GM12878 (cell line): ENCODE data around the gene CACNA1S. TPM values are rescaled to one million over a fixed set of nuclear protein-coding genes. Genes with fewer than 3 reads are reported as not detected.

ENCODE experiments used
- ATAC-seq: fragments of 200-7000 bp; cut with Tn5 transposase; 3 replicates; pipeline ENCODE4 v1.9.1; 2020; ENCODE audit warnings: mild to moderate bottlenecking, moderate library complexity
- BruUV-seq: library from RNA; stranded (reverse); fragments of 400-500 nt; replicated peaks from 2 replicates; lab custom pipeline; 2021; lab: Mats Ljungman, UMichigan
- CTCF ChIA-PET: fragments of 300-600 bp; sonication (Branson Sonifier 250); formaldehyde crosslinking; extraction: SDS; loops from one replicate; lab custom pipeline; 2021; ENCODE audit warnings: inconsistent platforms; lab: Yijun Ruan, JAX
- POLR2A ChIA-PET: fragments of 350-600 bp; formaldehyde crosslinking; extraction: SDS; loops from one replicate; lab custom pipeline; 2021; ENCODE audit warnings: inconsistent platforms; lab: Charles Lee
- RAD21 ChIA-PET: fragments of 300-600 bp; sonication (Branson Sonifier 250); formaldehyde crosslinking; loops from one replicate; lab custom pipeline; 2023; ENCODE audit warnings: antibody characterized with exemption; ENCODE audit not compliant: unreplicated experiment; lab: Charles Lee
- SMC1A ChIA-PET: fragments of 300-600 bp; sonication (Branson Sonifier 250); formaldehyde crosslinking; loops from one replicate; lab custom pipeline; 2023; ENCODE audit not compliant: unreplicated experiment, uncharacterized antibody; lab: Charles Lee
- DNase-seq: peaks from one replicate; pipeline ENCODE4 v3.0.0-alpha.2; 2011; ENCODE audit warnings: low read depth, low spot score
- FAIRE-seq: peaks from 3 replicates; lab custom pipeline; 2011; peaks lifted over from hg19 to GRCh38; lab: Jason Lieb, UNC
- H2AFZ ChIP-seq: 2 replicates; pipeline ENCODE4 v1.6.0; 2011; ENCODE audit warnings: low read depth, low read length, control low read depth; ENCODE audit not compliant: control insufficient read depth
- H3K27ac ChIP-seq: 2 replicates; pipeline ENCODE4 v1.5.1; 2011; ENCODE audit warnings: control low read depth; ENCODE audit not compliant: control insufficient read depth, insufficient read depth
- H3K27me3 ChIP-seq, 2 experiments: replicated peaks in 1 of 2; 2 replicates each; pipeline versions ENCODE4 v1.6.0 to v1.6.1; 2011; ENCODE audit warnings: low read length in 1 of 2; ENCODE audit not compliant: control insufficient read depth in 2 of 2, insufficient read depth in 2 of 2
- H3K36me3 ChIP-seq, 2 experiments: 2 replicates each; pipeline ENCODE4 v1.5.1; 2011; ENCODE audit warnings: low read length in 1 of 2; ENCODE audit not compliant: control insufficient read depth in 2 of 2, insufficient read depth in 2 of 2
- H3K4me1 ChIP-seq: 2 replicates; pipeline ENCODE4 v1.6.1; 2011; ENCODE audit warnings: mild to moderate bottlenecking, low read length, moderate library complexity, mixed read lengths; ENCODE audit not compliant: control insufficient read depth, insufficient read depth
- H3K4me2 ChIP-seq: 2 replicates; pipeline ENCODE4 v1.6.0; 2011; ENCODE audit warnings: control low read depth; ENCODE audit not compliant: control insufficient read depth, insufficient read depth
- H3K4me3 ChIP-seq: fragments of 200-600 bp; sonication (generic); 2 replicates; pipeline ENCODE4 v1.5.1; 2016
- H3K79me2 ChIP-seq: 2 replicates; pipeline ENCODE4 v1.6.0; 2011; ENCODE audit warnings: low read length; ENCODE audit not compliant: control insufficient read depth, insufficient read depth
- H3K9ac ChIP-seq: 2 replicates; pipeline ENCODE4 v1.8.0; 2011; ENCODE audit warnings: low read length, control low read depth, mixed read lengths; ENCODE audit not compliant: control insufficient read depth, insufficient read depth
- H3K9me3 ChIP-seq: replicated peaks from 3 replicates; pipeline ENCODE4 v1.5.1; 2011; ENCODE audit warnings: mild to moderate bottlenecking, low read length; ENCODE audit not compliant: control insufficient read depth, insufficient read depth
- H4K20me1 ChIP-seq: 2 replicates; pipeline ENCODE4 v1.6.0; 2011; ENCODE audit not compliant: control insufficient read depth, insufficient read depth
- BCLAF1 ChIP-seq: fragments of 450-650 bp; IDR thresholded peaks from 2 replicates; pipeline ENCODE4 v1.6.1; 2017; ENCODE audit warnings: antibody characterized with exemption, mild to moderate bottlenecking, moderate library complexity
- GABPA ChIP-seq: IDR thresholded peaks from 2 replicates; pipeline ENCODE4 v1.6.1; 2014; ENCODE audit warnings: antibody characterized with exemption, low read depth, mild to moderate bottlenecking, inconsistent platforms
- HSF1 ChIP-seq: fragments of 150-350 bp; IDR thresholded peaks from 2 replicates; pipeline ENCODE4 v1.6.1; 2014; ENCODE audit warnings: mild to moderate bottlenecking, low read depth, low read length
- SMAD5 ChIP-seq: IDR thresholded peaks from 2 replicates; pipeline ENCODE4 v1.6.1; 2016; ENCODE audit warnings: antibody characterized with exemption, low read depth
- SMARCA5 ChIP-seq: fragments of 450-650 bp; IDR thresholded peaks from 2 replicates; pipeline ENCODE4 v1.6.1; 2017; ENCODE audit warnings: mild to moderate bottlenecking
- SREBF1 ChIP-seq: IDR thresholded peaks from 2 replicates; pipeline ENCODE4 v1.6.1; 2012; ENCODE audit warnings: mild to moderate bottlenecking, low read length
- TAF1 ChIP-seq: IDR thresholded peaks from 2 replicates; pipeline ENCODE4 v1.6.1; 2011; ENCODE audit warnings: mild to moderate bottlenecking, low read depth, low read length, borderline replicate concordance
- TCF7 ChIP-seq: IDR thresholded peaks from 2 replicates; pipeline ENCODE4 v1.6.1; 2014; ENCODE audit warnings: antibody characterized with exemption, borderline replicate concordance
- ZNF207 ChIP-seq: fragments of 450-650 bp; IDR thresholded peaks from 2 replicates; pipeline ENCODE4 v1.6.1; 2014; ENCODE audit warnings: antibody characterized with exemption, mild to moderate bottlenecking, borderline replicate concordance
- ZNF274 ChIP-seq: IDR thresholded peaks from one replicate; pipeline ENCODE4 v1.8.0; 2011; ENCODE audit not compliant: insufficient read length, insufficient read depth
- ZNF384 ChIP-seq: IDR thresholded peaks from 2 replicates; pipeline ENCODE4 v1.6.1; 2012; ENCODE audit warnings: low read depth, mild to moderate bottlenecking, low read length, improper control_type of control experiment, borderline replicate concordance
- WGBS: methylation state at CpG from one replicate; pipeline ENCODE4 v1.1.6; 2016; ENCODE audit warnings: low lambda C conversion rate; ENCODE audit not compliant: insufficient replicate concordance, insufficient coverage; ENCODE audit errors: missing lambda C conversion rate; 5-methylcytosine and 5-hydroxymethylcytosine counted together
- in situ Hi-C: fragments of 300-500 bp; cut with MboI; formaldehyde crosslinking; loops from 9 replicates; pipeline ENCODE4 v1.14.3; 2018; ENCODE audit warnings: mixed read lengths
- intact Hi-C: fragments of 100-400 bp; cut with micrococcal nuclease; formaldehyde crosslinking; loops from one replicate; pipeline ENCODE4 v1.14.2; 2022; ENCODE audit not compliant: unreplicated experiment
- polyA plus RNA-seq, 11 experiments: library from polyadenylated mRNA; depleted of rRNA in 4 of 11; unstranded in 6 of 11; stranded (reverse) in 5 of 11; fragments of >200 nt; fragmentation: Nextera tagmentation in 4 of 11; fragmentation: Illumina TruSeq in 1 of 11; extraction: Ambion mirVana in 4 of 11; extraction: Trizol in 1 of 11; gene quantifications; 1 replicate in 1 of 11; 2 replicates in 10 of 11; pipeline versions ENCODE4 v1.2.1 to v1.2.3, GENCODE V29; 2011 to 2016; ENCODE audit warnings: inconsistent platforms in 2 of 11, missing spikeins in 2 of 11, low read depth in 1 of 11
- total RNA-seq, 4 experiments: library from RNA; depleted of rRNA in 3 of 4; stranded (reverse); fragments of >200 nt in 3 of 4; fragmentation: Illumina TruSeq in 1 of 4; extraction: Trizol in 1 of 4; gene quantifications; 2 replicates each; pipeline versions ENCODE4 v1.2.1 to v1.2.3, GENCODE V29; 2013 to 2021
- TF ChIP-seq, protein P1 (sequence below): fragments of 450-650 bp; IDR thresholded peaks from 2 replicates; pipeline ENCODE4 v1.6.1; 2017; ENCODE audit warnings: low read depth, mild to moderate bottlenecking, moderate library complexity
- TF ChIP-seq, protein P2 (sequence below): fragments of 450-650 bp; IDR thresholded peaks from 2 replicates; pipeline ENCODE4 v1.6.1; 2017; ENCODE audit warnings: mild to moderate bottlenecking, moderate library complexity

Gene CACNA1S
- total and polyA plus RNA-seq, 10 of the 15 experiments (the other 5 are each of a cell fraction or from before 2014, with no cell fraction given): under 0.01 to 0.04 (median 0.02) TPM; not detected in 6

GRCh38 chr1:201004154-201004553 lies 108.1 kb downstream of the CACNA1S start:
- intact Hi-C loops: no loop called here
- Histone ChIP-seq H3K79me2 (no peaks in the 10 kb centered on the region), H3K27ac (no peak overlapping the region), H3K9ac (no peak overlapping the region), H3K4me1 (no peaks in the 10 kb centered on the region), H3K36me3 (peaks cover 12 to 46% of the 10 kb centered on the region in 2 experiments; a peak in 3 of 4 replicates), H3K9me3 (no peaks in the 10 kb centered on the region), H3K27me3 (no peaks in the 10 kb centered on the region), H2AFZ (no peak overlapping the region), H3K4me3 (no peak overlapping the region), H3K4me2 (no peak overlapping the region), H4K20me1 (no peaks in the 10 kb centered on the region)
- no peak for FAIRE-seq
- DNase-seq: no peak
- WGBS: 92% methylated on average over 6 of the region's 6 CpGs
- RAD21 ChIA-PET: no interaction called here
- no TSS peak for BruUV-seq
- ATAC-seq: no peak
- in situ Hi-C loops: no loop called here
- CTCF ChIA-PET: no interaction called here
- POLR2A ChIA-PET: no interaction called here
- SMC1A ChIA-PET: interaction anchor here (0.7 kb wide), 1 partner anchor 11 kb away, joined by 4 read pairs; no protein-coding TSS in a partner anchor
- TF ChIP-seq, protein P1, sequence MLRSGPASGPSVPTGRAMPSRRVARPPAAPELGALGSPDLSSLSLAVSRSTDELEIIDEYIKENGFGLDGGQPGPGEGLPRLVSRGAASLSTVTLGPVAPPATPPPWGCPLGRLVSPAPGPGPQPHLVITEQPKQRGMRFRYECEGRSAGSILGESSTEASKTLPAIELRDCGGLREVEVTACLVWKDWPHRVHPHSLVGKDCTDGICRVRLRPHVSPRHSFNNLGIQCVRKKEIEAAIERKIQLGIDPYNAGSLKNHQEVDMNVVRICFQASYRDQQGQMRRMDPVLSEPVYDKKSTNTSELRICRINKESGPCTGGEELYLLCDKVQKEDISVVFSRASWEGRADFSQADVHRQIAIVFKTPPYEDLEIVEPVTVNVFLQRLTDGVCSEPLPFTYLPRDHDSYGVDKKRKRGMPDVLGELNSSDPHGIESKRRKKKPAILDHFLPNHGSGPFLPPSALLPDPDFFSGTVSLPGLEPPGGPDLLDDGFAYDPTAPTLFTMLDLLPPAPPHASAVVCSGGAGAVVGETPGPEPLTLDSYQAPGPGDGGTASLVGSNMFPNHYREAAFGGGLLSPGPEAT: no peak
- TF ChIP-seq, protein P2, sequence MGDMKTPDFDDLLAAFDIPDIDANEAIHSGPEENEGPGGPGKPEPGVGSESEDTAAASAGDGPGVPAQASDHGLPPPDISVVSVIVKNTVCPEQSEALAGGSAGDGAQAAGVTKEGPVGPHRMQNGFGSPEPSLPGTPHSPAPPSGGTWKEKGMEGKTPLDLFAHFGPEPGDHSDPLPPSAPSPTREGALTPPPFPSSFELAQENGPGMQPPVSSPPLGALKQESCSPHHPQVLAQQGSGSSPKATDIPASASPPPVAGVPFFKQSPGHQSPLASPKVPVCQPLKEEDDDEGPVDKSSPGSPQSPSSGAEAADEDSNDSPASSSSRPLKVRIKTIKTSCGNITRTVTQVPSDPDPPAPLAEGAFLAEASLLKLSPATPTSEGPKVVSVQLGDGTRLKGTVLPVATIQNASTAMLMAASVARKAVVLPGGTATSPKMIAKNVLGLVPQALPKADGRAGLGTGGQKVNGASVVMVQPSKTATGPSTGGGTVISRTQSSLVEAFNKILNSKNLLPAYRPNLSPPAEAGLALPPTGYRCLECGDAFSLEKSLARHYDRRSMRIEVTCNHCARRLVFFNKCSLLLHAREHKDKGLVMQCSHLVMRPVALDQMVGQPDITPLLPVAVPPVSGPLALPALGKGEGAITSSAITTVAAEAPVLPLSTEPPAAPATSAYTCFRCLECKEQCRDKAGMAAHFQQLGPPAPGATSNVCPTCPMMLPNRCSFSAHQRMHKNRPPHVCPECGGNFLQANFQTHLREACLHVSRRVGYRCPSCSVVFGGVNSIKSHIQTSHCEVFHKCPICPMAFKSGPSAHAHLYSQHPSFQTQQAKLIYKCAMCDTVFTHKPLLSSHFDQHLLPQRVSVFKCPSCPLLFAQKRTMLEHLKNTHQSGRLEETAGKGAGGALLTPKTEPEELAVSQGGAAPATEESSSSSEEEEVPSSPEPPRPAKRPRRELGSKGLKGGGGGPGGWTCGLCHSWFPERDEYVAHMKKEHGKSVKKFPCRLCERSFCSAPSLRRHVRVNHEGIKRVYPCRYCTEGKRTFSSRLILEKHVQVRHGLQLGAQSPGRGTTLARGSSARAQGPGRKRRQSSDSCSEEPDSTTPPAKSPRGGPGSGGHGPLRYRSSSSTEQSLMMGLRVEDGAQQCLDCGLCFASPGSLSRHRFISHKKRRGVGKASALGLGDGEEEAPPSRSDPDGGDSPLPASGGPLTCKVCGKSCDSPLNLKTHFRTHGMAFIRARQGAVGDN: no peak
- TF ChIP-seq GABPA (no peak), ZNF274 (no peak), BCLAF1 (no peak), ZNF207 (no peak), SMARCA5 (no peak), TCF7 (no peak), SMAD5 (no peak), HSF1 (no peak), TAF1 (no peak), SREBF1 (no peak), ZNF384 (no peak)
